HEK293 (cell line): ENCODE measurements around the gene VANGL2.

Experiments used
- CTCF ChIA-PET: fragments of 350-600 bp; formaldehyde crosslinking; extraction: SDS; loops from one replicate; lab custom pipeline; 2021; ENCODE audit warnings: antibody characterized with exemption; lab: Yijun Ruan, JAX
- POLR2A ChIA-PET: fragments of 300-600 bp; formaldehyde crosslinking; extraction: SDS; loops from one replicate; lab custom pipeline; 2020; ENCODE audit warnings: antibody characterized with exemption, inconsistent platforms; lab: Yijun Ruan, JAX
- H3K27ac ChIP-seq: fragments of 200-500 bp; sonication (Bioruptor generic); 2 replicates; pipeline ENCODE4 v1.5.1; 2014; ENCODE audit warnings: low read depth, low read length, control low read depth, inconsistent platforms; ENCODE audit errors: extremely low read depth
- H3K36me3 ChIP-seq, 2 experiments: fragments of 200-500 bp in 1 of 2; sonication (Bioruptor generic) in 1 of 2; 1 replicate in 1 of 2; 2 replicates in 1 of 2; pipeline ENCODE4 v1.5.1; 2014 to 2017; ENCODE audit warnings: inconsistent platforms in 2 of 2, low read length in 2 of 2; ENCODE audit not compliant: control insufficient read depth in 2 of 2, insufficient read depth in 1 of 2
- H3K4me1 ChIP-seq: fragments of 200-500 bp; sonication (Bioruptor generic); 2 replicates; pipeline ENCODE4 v1.5.1; 2014; ENCODE audit warnings: mild to moderate bottlenecking, low read length, inconsistent platforms; ENCODE audit not compliant: control insufficient read depth, insufficient read depth
- H3K4me3 ChIP-seq: 2 replicates; pipeline ENCODE4 v1.5.1; 2011; ENCODE audit warnings: low read depth, mild to moderate bottlenecking, control low read depth, low read length, moderate library complexity
- H3K9me3 ChIP-seq: fragments of 200-500 bp; sonication (Bioruptor generic); 2 replicates; pipeline ENCODE4 v1.5.1; 2014; ENCODE audit warnings: low read depth, low read length, inconsistent platforms; ENCODE audit not compliant: control insufficient read depth, insufficient read depth
- GLIS1 ChIP-seq: fragments of 450-650 bp; formaldehyde crosslinking; IDR thresholded peaks from 2 replicates; pipeline ENCODE4 v1.5.1; 2016; ENCODE audit warnings: missing biosample characterization, missing genetic modification characterization
- HIC1 ChIP-seq: fragments of 450-650 bp; formaldehyde crosslinking; IDR thresholded peaks from 2 replicates; pipeline ENCODE4 v1.5.1; 2016; ENCODE audit warnings: missing biosample characterization, missing genetic modification characterization
- OSR2 ChIP-seq: fragments of 450-650 bp; formaldehyde crosslinking; IDR thresholded peaks from 2 replicates; pipeline ENCODE4 v1.5.1; 2016; ENCODE audit warnings: missing biosample characterization, missing genetic modification characterization
- PRDM10 ChIP-seq: fragments of 450-650 bp; formaldehyde crosslinking; IDR thresholded peaks from 2 replicates; pipeline ENCODE4 v1.5.1; 2016; ENCODE audit warnings: missing biosample characterization, missing genetic modification characterization
- ZBTB17 ChIP-seq: fragments of 450-650 bp; formaldehyde crosslinking; IDR thresholded peaks from 2 replicates; pipeline ENCODE4 v1.5.1; 2016; ENCODE audit warnings: missing biosample characterization, missing genetic modification characterization
- ZBTB8A ChIP-seq: fragments of 450-650 bp; formaldehyde crosslinking; IDR thresholded peaks from 2 replicates; pipeline ENCODE4 v1.5.1; 2016; ENCODE audit warnings: missing biosample characterization, missing genetic modification characterization
- ZNF114 ChIP-seq: fragments of 450-650 bp; formaldehyde crosslinking; IDR thresholded peaks from 2 replicates; pipeline ENCODE4 v1.5.0; 2017; ENCODE audit warnings: missing biosample characterization, missing genetic modification characterization
- ZNF302 ChIP-seq: fragments of 450-650 bp; formaldehyde crosslinking; IDR thresholded peaks from 2 replicates; pipeline ENCODE4 v1.5.1; 2016; ENCODE audit warnings: missing biosample characterization, missing genetic modification characterization, low read depth
- ZNF335 ChIP-seq: fragments of 450-650 bp; formaldehyde crosslinking; conservative IDR thresholded peaks from 2 replicates; pipeline ENCODE4 v1.5.1; 2016; ENCODE audit warnings: missing biosample characterization, missing genetic modification characterization
- ZNF629 ChIP-seq: fragments of 450-650 bp; formaldehyde crosslinking; IDR thresholded peaks from 2 replicates; pipeline ENCODE4 v1.5.1; 2017; ENCODE audit warnings: missing biosample characterization, missing genetic modification characterization
- ZNF704 ChIP-seq: fragments of 450-650 bp; formaldehyde crosslinking; IDR thresholded peaks from 2 replicates; pipeline ENCODE4 v1.5.1; 2016; ENCODE audit warnings: missing biosample characterization, missing genetic modification characterization
- ZNF777 ChIP-seq: fragments of 450-650 bp; formaldehyde crosslinking; IDR thresholded peaks from 2 replicates; pipeline ENCODE4 v1.5.1; 2017; ENCODE audit warnings: missing biosample characterization, missing genetic modification characterization, borderline replicate concordance
- TF ChIP-seq, protein P1 (sequence below): IDR thresholded peaks from 2 replicates; pipeline ENCODE4 v1.6.1; 2011; ENCODE audit warnings: mild to moderate bottlenecking, low read depth, low read length, borderline replicate concordance
- TF ChIP-seq, protein P2 (sequence below): fragments of 450-650 bp; formaldehyde crosslinking; IDR thresholded peaks from 2 replicates; pipeline ENCODE4 v1.5.1; 2016; ENCODE audit warnings: missing biosample characterization, missing genetic modification characterization
- TF ChIP-seq, protein P3 (sequence below): fragments of 450-650 bp; IDR thresholded peaks from 2 replicates; pipeline ENCODE4 v1.5.1; 2018; ENCODE audit warnings: missing biosample characterization, mild to moderate bottlenecking, missing genetic modification characterization
- TF ChIP-seq, protein P4 (sequence below): fragments of 450-650 bp; formaldehyde crosslinking; IDR thresholded peaks from 2 replicates; pipeline ENCODE4 v1.5.1; 2016; ENCODE audit warnings: missing biosample characterization, missing genetic modification characterization

Gene VANGL2

DNA sequence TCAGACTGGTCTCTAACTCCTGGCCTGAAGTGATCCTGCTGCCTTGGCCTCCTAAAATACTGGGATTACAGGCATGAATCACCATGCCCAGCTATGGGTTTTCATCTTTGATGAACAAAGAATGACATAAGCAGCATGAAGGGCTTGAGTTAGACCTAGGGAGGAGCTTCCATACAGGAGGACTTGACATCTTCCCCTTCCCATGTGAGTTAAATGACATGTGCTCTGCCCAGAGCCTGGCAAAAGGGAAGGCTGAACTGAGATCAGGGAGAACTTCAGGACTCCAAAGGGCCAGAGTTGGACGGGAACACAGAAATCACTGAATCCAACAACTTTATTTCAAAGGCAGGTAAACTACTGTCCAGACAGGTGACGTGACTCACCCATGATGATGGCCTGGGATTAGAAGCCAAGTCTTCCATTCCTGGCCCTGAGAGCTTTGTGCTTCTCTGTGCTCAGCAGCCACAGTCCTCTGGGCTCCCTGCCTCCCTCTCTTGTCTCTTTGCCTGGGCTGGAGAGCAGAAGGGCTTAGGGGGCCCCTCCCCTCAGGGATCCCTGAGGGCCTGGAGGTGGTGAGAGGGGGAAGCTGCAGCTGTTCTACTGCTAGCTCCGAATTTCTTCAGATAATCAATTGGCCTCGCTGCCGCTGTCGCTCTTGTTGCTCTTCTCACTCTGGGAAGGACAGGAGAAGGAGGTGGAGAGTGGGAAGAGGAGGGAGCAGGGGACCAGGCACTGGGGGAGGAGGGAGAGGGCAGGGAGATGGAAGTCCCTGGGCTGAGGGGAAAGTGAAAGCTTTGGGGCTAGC lies 25.9 kb upstream of the VANGL2 start:
- Histone ChIP-seq H3K4me1 (no peaks in the 10 kb centered on the region), H3K27ac (no peak overlapping the region), H3K4me3 (no peak overlapping the region), H3K9me3 (no peaks in the 10 kb centered on the region), H3K36me3 (no peaks in the 10 kb centered on the region)
- TF ChIP-seq ZBTB17: peak; percentile 41; the same call in 1 of the 2 replicates
- no peak for TF ChIP-seq ZBTB8A
- ChIA-PET CTCF (interaction anchor here (0.6 to 8.9 kb wide), 12 partner anchors 10 to 1065 kb away, joined by 3 to 175 read pairs (median 5); no protein-coding TSS in a partner anchor), POLR2A (interaction anchor here (1.5 kb wide), 1 partner anchor 12 kb away, joined by 7 read pairs; no protein-coding TSS in a partner anchor)

GRCh38 chr1:160375788-160376524 lies 24.4 kb upstream of the VANGL2 start:
- Histone ChIP-seq H3K9me3 (no peaks in the 10 kb centered on the region), H3K4me3 (no peak overlapping the region)
- POLR2A ChIA-PET: interaction anchor here (1.5 to 1.7 kb wide), 2 partner anchors 23 to 29 kb away, joined by 3 to 6 read pairs; no protein-coding TSS in a partner anchor
- TF ChIP-seq ZNF302 (no peak), ZNF114 (tag by site-specific recombination) (no peak), ZNF777 (tag by site-specific recombination) (no peak), PRDM10 (tag by site-specific recombination) (0 out of 2 replicates have a peak, but pooled peaks have one; percentile 50), HIC1 (tag by site-specific recombination) (peak; percentile 29; the same call in 1 of the 2 replicates), ZNF335 (tag by site-specific recombination) (0 out of 2 replicates have a peak, but pooled peaks have one; percentile 55), OSR2 (tag by site-specific recombination) (0 out of 2 replicates have a peak, but pooled peaks have one; percentile 21), ZNF629 (tag by site-specific recombination) (0 out of 2 replicates have a peak, but pooled peaks have one; percentile 19), GLIS1 (tag by site-specific recombination) (peak; percentile 76), ZNF704 (tag by site-specific recombination) (no peak)
- TF ChIP-seq, protein P1, sequence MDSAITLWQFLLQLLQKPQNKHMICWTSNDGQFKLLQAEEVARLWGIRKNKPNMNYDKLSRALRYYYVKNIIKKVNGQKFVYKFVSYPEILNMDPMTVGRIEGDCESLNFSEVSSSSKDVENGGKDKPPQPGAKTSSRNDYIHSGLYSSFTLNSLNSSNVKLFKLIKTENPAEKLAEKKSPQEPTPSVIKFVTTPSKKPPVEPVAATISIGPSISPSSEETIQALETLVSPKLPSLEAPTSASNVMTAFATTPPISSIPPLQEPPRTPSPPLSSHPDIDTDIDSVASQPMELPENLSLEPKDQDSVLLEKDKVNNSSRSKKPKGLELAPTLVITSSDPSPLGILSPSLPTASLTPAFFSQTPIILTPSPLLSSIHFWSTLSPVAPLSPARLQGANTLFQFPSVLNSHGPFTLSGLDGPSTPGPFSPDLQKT: no peak
- TF ChIP-seq, protein P2, sequence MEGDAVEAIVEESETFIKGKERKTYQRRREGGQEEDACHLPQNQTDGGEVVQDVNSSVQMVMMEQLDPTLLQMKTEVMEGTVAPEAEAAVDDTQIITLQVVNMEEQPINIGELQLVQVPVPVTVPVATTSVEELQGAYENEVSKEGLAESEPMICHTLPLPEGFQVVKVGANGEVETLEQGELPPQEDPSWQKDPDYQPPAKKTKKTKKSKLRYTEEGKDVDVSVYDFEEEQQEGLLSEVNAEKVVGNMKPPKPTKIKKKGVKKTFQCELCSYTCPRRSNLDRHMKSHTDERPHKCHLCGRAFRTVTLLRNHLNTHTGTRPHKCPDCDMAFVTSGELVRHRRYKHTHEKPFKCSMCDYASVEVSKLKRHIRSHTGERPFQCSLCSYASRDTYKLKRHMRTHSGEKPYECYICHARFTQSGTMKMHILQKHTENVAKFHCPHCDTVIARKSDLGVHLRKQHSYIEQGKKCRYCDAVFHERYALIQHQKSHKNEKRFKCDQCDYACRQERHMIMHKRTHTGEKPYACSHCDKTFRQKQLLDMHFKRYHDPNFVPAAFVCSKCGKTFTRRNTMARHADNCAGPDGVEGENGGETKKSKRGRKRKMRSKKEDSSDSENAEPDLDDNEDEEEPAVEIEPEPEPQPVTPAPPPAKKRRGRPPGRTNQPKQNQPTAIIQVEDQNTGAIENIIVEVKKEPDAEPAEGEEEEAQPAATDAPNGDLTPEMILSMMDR (tag by site-specific recombination): no peak
- TF ChIP-seq, protein P3, sequence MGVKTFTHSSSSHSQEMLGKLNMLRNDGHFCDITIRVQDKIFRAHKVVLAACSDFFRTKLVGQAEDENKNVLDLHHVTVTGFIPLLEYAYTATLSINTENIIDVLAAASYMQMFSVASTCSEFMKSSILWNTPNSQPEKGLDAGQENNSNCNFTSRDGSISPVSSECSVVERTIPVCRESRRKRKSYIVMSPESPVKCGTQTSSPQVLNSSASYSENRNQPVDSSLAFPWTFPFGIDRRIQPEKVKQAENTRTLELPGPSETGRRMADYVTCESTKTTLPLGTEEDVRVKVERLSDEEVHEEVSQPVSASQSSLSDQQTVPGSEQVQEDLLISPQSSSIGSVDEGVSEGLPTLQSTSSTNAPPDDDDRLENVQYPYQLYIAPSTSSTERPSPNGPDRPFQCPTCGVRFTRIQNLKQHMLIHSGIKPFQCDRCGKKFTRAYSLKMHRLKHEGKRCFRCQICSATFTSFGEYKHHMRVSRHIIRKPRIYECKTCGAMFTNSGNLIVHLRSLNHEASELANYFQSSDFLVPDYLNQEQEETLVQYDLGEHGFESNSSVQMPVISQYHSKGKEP (tag by site-specific recombination): no peak
- TF ChIP-seq, protein P4, sequence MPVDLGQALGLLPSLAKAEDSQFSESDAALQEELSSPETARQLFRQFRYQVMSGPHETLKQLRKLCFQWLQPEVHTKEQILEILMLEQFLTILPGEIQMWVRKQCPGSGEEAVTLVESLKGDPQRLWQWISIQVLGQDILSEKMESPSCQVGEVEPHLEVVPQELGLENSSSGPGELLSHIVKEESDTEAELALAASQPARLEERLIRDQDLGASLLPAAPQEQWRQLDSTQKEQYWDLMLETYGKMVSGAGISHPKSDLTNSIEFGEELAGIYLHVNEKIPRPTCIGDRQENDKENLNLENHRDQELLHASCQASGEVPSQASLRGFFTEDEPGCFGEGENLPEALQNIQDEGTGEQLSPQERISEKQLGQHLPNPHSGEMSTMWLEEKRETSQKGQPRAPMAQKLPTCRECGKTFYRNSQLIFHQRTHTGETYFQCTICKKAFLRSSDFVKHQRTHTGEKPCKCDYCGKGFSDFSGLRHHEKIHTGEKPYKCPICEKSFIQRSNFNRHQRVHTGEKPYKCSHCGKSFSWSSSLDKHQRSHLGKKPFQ: no peak
- TF ChIP-seq, all 188 proteins: peak for 6
- CTCF ChIA-PET: interaction anchor here (0.6 to 8.9 kb wide), 46 partner anchors 8 to 760 kb away, joined by 3 to 175 read pairs (median 4); partner anchors contain the start of genes CASQ1, NCSTN and NHLH1
- H3K36me3 ChIP-seq: no peaks in the 10 kb centered on the region
- H3K27ac ChIP-seq: no peak overlapping the region
- no peaks in the 10 kb centered on the region for H3K4me1 ChIP-seq
